ENCODE measurements around the gene AGBL4. TPM values are rescaled to one million over a fixed set of nuclear protein-coding genes. Genes with fewer than 3 reads are reported as not detected.

Gene AGBL4
- total and polyA plus RNA-seq, 2 of the 4 experiments (the other 2 are of a cell fraction) = not detected

DNA sequence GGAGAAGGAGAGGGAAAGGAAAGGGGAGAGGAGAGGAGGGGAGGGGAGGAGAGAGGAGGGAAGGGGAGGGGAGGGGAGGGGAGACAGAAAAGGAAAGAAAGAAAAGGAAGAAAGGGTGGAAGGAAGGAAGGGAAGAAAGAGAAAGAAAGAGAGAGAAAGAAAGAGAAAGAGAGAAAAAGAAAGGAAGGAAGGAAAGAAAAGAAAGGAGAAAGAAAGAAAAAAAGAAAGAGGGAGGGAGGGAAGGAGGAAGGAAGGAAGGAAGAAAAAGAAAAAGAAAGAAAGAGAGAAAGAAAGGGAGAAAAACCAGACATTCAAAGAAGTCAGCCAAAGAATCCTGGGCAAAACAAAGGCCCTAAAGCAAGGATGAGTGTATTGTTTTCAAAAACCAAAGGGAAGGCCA, 1426.1 kb downstream of the AGBL4 start:
- no peaks in the 10 kb centered on the region for H4K20me1 ChIP-seq (ENCODE audit: insufficient read depth, low read length)
- no peak overlapping the region for H3K4ac ChIP-seq (ENCODE audit: low read depth, low read length)
- H3K79me1 ChIP-seq (ENCODE audit: low read depth in 1 of 2, low read length in 2 of 2) = no peaks in the 10 kb centered on the region
- ATAC-seq (ENCODE audit: low read depth) (no peak), DNase-seq (no peak)
- H3K4me1 ChIP-seq (ENCODE audit: control insufficient read depth, insufficient read depth, low read length) = no peaks in the 10 kb centered on the region
- no peak overlapping the region for H2BK15ac ChIP-seq (ENCODE audit: low read depth, low read length)
- POLR2A ChIA-PET (ENCODE audit: unreplicated experiment) = no interaction called here
- no TSS peak for BruUV-seq (replicated peaks)
- no peak overlapping the region for H4K5ac ChIP-seq (ENCODE audit: low read depth, low read length)
- H3K9ac ChIP-seq (ENCODE audit: low read depth, low read length) = no peak overlapping the region
- no peak overlapping the region for H2BK5ac ChIP-seq (ENCODE audit: low read depth, low read length, poor library complexity, severe bottlenecking)
- dilution Hi-C loops (cut with HindIII; ENCODE audit: low sequenced_read_pairs, unreplicated experiment) = no loop called here
- CTCF ChIA-PET = no interaction called here
- H3K14ac ChIP-seq (replicated peaks; ENCODE audit: low read depth, low read length) = no peak overlapping the region
- intact Hi-C loops (cut with micrococcal nuclease) = no loop called here
- H4K91ac ChIP-seq (ENCODE audit: insufficient read depth, low read depth, low read length) = no peak overlapping the region
- H3K23ac ChIP-seq (ENCODE audit: low read depth, low read length) = no peak overlapping the region
- H2BK20ac ChIP-seq (ENCODE audit: low read depth, low read length) = no peak overlapping the region
- H3K36me3 ChIP-seq (ENCODE audit: control insufficient read depth, insufficient read depth, low read length) = no peaks in the 10 kb centered on the region
- H3K27ac ChIP-seq (ENCODE audit: insufficient read depth, low read length) = no peak overlapping the region
- in situ Hi-C loops (cut with MboI; ENCODE audit: low sequenced_read_pairs) = no loop called here
- H2BK120ac ChIP-seq (ENCODE audit: low read depth, low read length) = no peak overlapping the region
- H2AK5ac ChIP-seq (ENCODE audit: low read depth, low read length) = no peak overlapping the region
- H2AFZ ChIP-seq (replicated peaks; ENCODE audit: low read length, poor library complexity) = no peak overlapping the region
- no peaks in the 10 kb centered on the region for H3K9me3 ChIP-seq (ENCODE audit: control insufficient read depth, insufficient read depth, low read length)
- H3K56ac ChIP-seq (ENCODE audit: extremely low read depth, insufficient read depth, low read length) = no peak overlapping the region
- H3K4me3 ChIP-seq (ENCODE audit: insufficient read depth, low read depth, low read length) = no peak overlapping the region
- no peaks in the 10 kb centered on the region for H3K9me1 ChIP-seq (ENCODE audit: insufficient read depth, low read length)
- no peak overlapping the region for H2AK9ac ChIP-seq (replicated peaks; ENCODE audit: low read depth, low read length, poor library complexity)
- TF ChIP-seq FOS (IDR thresholded peaks at IDR 0.05; ENCODE audit: low read depth, low read length) (no peak), MXI1 (IDR thresholded peaks at IDR 0.05; ENCODE audit: borderline replicate concordance, low read depth, low read length) (no peak), BHLHE40 (IDR thresholded peaks at IDR 0.05; ENCODE audit: low read depth, low read length) (no peak), CHD1 (IDR thresholded peaks at IDR 0.05; ENCODE audit: low read depth, low read length) (no peak), NFE2L2 (IDR thresholded peaks at IDR 0.05; ENCODE audit: low read depth, low read length) (no peak), RCOR1 (IDR thresholded peaks at IDR 0.05; ENCODE audit: insufficient replicate concordance, low read length) (no peak), RAD21 (IDR thresholded peaks at IDR 0.05; ENCODE audit: low read length) (no peak), MAZ (IDR thresholded peaks at IDR 0.05; ENCODE audit: borderline replicate concordance, low read depth, low read length) (no peak), MAFK (IDR thresholded peaks at IDR 0.05; ENCODE audit: low read depth, low read length) (no peak), POLR2A (IDR thresholded peaks at IDR 0.05; ENCODE audit: low read depth, low read length) (no peak), RFX5 (IDR thresholded peaks at IDR 0.05; ENCODE audit: low read depth, low read length) (no peak), SMC3 (IDR thresholded peaks at IDR 0.05; ENCODE audit: low read depth, low read length) (no peak), CEBPB (IDR thresholded peaks at IDR 0.05; ENCODE audit: low read depth, low read length) (no peak)
- TF ChIP-seq, protein P1, sequence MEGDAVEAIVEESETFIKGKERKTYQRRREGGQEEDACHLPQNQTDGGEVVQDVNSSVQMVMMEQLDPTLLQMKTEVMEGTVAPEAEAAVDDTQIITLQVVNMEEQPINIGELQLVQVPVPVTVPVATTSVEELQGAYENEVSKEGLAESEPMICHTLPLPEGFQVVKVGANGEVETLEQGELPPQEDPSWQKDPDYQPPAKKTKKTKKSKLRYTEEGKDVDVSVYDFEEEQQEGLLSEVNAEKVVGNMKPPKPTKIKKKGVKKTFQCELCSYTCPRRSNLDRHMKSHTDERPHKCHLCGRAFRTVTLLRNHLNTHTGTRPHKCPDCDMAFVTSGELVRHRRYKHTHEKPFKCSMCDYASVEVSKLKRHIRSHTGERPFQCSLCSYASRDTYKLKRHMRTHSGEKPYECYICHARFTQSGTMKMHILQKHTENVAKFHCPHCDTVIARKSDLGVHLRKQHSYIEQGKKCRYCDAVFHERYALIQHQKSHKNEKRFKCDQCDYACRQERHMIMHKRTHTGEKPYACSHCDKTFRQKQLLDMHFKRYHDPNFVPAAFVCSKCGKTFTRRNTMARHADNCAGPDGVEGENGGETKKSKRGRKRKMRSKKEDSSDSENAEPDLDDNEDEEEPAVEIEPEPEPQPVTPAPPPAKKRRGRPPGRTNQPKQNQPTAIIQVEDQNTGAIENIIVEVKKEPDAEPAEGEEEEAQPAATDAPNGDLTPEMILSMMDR (conservative IDR thresholded peaks at IDR 0.05; ENCODE audit: low read depth, low read length) = no peak
- TF ChIP-seq, protein P2, sequence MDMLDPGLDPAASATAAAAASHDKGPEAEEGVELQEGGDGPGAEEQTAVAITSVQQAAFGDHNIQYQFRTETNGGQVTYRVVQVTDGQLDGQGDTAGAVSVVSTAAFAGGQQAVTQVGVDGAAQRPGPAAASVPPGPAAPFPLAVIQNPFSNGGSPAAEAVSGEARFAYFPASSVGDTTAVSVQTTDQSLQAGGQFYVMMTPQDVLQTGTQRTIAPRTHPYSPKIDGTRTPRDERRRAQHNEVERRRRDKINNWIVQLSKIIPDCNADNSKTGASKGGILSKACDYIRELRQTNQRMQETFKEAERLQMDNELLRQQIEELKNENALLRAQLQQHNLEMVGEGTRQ (IDR thresholded peaks at IDR 0.05; ENCODE audit: low read depth, low read length) = no peak
- TF ChIP-seq, protein P3, sequence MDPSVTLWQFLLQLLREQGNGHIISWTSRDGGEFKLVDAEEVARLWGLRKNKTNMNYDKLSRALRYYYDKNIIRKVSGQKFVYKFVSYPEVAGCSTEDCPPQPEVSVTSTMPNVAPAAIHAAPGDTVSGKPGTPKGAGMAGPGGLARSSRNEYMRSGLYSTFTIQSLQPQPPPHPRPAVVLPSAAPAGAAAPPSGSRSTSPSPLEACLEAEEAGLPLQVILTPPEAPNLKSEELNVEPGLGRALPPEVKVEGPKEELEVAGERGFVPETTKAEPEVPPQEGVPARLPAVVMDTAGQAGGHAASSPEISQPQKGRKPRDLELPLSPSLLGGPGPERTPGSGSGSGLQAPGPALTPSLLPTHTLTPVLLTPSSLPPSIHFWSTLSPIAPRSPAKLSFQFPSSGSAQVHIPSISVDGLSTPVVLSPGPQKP (IDR thresholded peaks at IDR 0.05; ENCODE audit: borderline replicate concordance, low read depth, low read length) = no peak
- H3K27me3 ChIP-seq (ENCODE audit: control insufficient read depth, insufficient read depth, low read length) = no peaks in the 10 kb centered on the region
- H3K4me2 ChIP-seq (ENCODE audit: low read depth, low read length) = no peak overlapping the region
- H3K18ac ChIP-seq (ENCODE audit: low read depth, low read length) = no peak overlapping the region
- H4K8ac ChIP-seq (ENCODE audit: low read depth in 2 of 2, low read length in 2 of 2) = no peak overlapping the region
